ENCODE results near the gene CDH3.

DNA sequence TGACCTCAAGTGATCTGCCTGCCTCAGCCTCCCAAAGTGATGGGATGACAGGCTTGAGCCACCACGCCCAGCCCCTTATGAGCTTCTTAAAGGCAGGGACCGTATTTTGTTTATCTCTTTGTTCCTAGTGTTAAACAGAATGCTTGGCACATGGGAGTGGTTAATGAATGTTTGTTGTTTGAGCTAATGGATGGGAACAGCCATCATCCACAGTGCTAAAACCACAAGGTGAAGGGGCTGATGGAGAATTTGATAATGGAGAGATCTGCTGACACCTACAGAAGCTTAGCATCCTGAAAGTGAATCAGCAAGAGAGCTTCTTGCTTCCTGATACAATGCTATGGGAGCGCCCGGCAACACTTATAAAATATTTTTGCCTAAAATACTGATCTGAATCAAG, 83.4 kb downstream of the CDH3 start:
- TF ChIP-seq CTCF (conservative IDR thresholded peaks at IDR 0.05; ENCODE audit: low read depth, low read length), result no peak
- no peak for TF ChIP-seq EZH2 (IDR thresholded peaks at IDR 0.05; ENCODE audit: borderline replicate concordance, low read depth, low read length, poor library complexity, severe bottlenecking)
